TTC549 (cell line): ENCODE data around the gene STRA6.

Source experiments
- FAIRE-seq: peaks from 2 replicates; lab custom pipeline; 2012; peaks lifted over from hg19 to GRCh38; lab: Jason Lieb, UNC

STRA6 gene

GRCh38 chr15:74131628-74132413 lies 70.8 kb downstream of the STRA6 start:
- FAIRE-seq, result no peak

- FAIRE-seq, result no peak
These were observed 71.5 kb downstream of the STRA6 start for GRCh38 chr15:74130849-74131627.

- no peak for FAIRE-seq
These were observed 72.3 kb downstream of the STRA6 start, which contains the start of gene ISLR2 for GRCh38 chr15:74130155-74130848. ISLR2 (plus strand) TSS chr15:74130586; CDS start chr15:74132755, 2,169 bp downstream.

- FAIRE-seq, result no peak
These were observed 72.9 kb downstream of the STRA6 start for GRCh38 chr15:74129586-74130154.
